NCI-H1092 treated with DMSO at 0.1 percent for 48 hours (cell line): ENCODE measurements around the gene ZFY.
"Not testable (repeated sequence)": the region's sequence is repeated elsewhere in the genome, so short reads cannot be mapped to it uniquely, and the experiment has no call there.

Experiments used
- DNase-seq: peaks from one replicate; lab custom pipeline; 2025; lab: John Stamatoyannopoulos, UW

ZFY gene

GRCh38 chrY:2973110-2973751 is 38.0 kb downstream of the ZFY start:
- DNase-seq: no peak

- no peak for DNase-seq
These were observed 44.1 kb downstream of the ZFY start for GRCh38 chrY:2979283-2979682.

GRCh38 chrY:2984491-2984890 is 49.3 kb downstream of the ZFY start:
- no peak for DNase-seq

GRCh38 chrY:2987178-2987577 is 52.0 kb downstream of the ZFY start:
- DNase-seq: not testable (repeated sequence)

GRCh38 chrY:2997369-2997768 is 62.2 kb downstream of the ZFY start:
- DNase-seq: not testable (repeated sequence)

- DNase-seq: no peak
These were observed 67.0 kb downstream of the ZFY start for GRCh38 chrY:3002190-3002589.

- no peak for DNase-seq
These were observed 67.7 kb downstream of the ZFY start for GRCh38 chrY:3002680-3003515.

GRCh38 chrY:3003516-3003830 is 68.3 kb downstream of the ZFY start:
- no peak for DNase-seq

- no peak for DNase-seq
These were observed 68.7 kb downstream of the ZFY start for GRCh38 chrY:3003846-3004245.

- DNase-seq: not testable (repeated sequence)
These were observed 70.8 kb downstream of the ZFY start for GRCh38 chrY:3006031-3006430.

- DNase-seq: no peak
These were observed 72.8 kb downstream of the ZFY start for GRCh38 chrY:3007967-3008366.

GRCh38 chrY:3012226-3012625 is 77.0 kb downstream of the ZFY start:
- DNase-seq: no peak

- DNase-seq: no peak
These were observed 81.4 kb downstream of the ZFY start for GRCh38 chrY:3016594-3016993.

GRCh38 chrY:3018546-3018945 is 83.4 kb downstream of the ZFY start:
- DNase-seq: no peak

GRCh38 chrY:3019584-3019983 is 84.4 kb downstream of the ZFY start:
- DNase-seq: no peak

- DNase-seq: no peak
These were observed 86.0 kb downstream of the ZFY start for GRCh38 chrY:3021176-3021575.

GRCh38 chrY:3023606-3024005 is 88.4 kb downstream of the ZFY start:
- no peak for DNase-seq

- no peak for DNase-seq
These were observed 90.2 kb downstream of the ZFY start for GRCh38 chrY:3025357-3025756.
